ENCODE results near the gene NMNAT3.
"Not testable (repeated sequence)": the region's sequence is repeated elsewhere in the genome, so short reads cannot be mapped to it uniquely, and the experiment has no call there.

NMNAT3 gene

GRCh38 chr3:139597947-139598346, 79.8 kb downstream of the NMNAT3 start:
- Mint-ChIP-seq H3K4me3 (no peak overlapping the region), H3K27ac (no peak overlapping the region), H3K27me3 (no peaks in the 10 kb centered on the region), H3K36me3 (ENCODE audit: low read depth) (peaks cover 3% of the 10 kb centered on the region), H3K9me3 (no peaks in the 10 kb centered on the region), H3K4me1 (no peaks in the 10 kb centered on the region)
- DNase-seq = no peak
- ATAC-seq = no peak

- H3K9me3 Mint-ChIP-seq; DNase-seq; H3K36me3 Mint-ChIP-seq (ENCODE audit: low read depth); H3K27me3 Mint-ChIP-seq; H3K27ac Mint-ChIP-seq; ATAC-seq; H3K4me3 Mint-ChIP-seq; H3K4me1 Mint-ChIP-seq: not testable (repeated sequence)
Observed at GRCh38 chr3:139591186-139591585, 86.6 kb downstream of the NMNAT3 start.

GRCh38 chr3:139588450-139588849, 89.3 kb downstream of the NMNAT3 start:
- Mint-ChIP-seq H3K27me3 (no peaks in the 10 kb centered on the region), H3K27ac (no peak overlapping the region), H3K4me3 (no peak overlapping the region), H3K36me3 (ENCODE audit: low read depth) (peaks cover 6% of the 10 kb centered on the region), H3K9me3 (no peaks in the 10 kb centered on the region), H3K4me1 (no peaks in the 10 kb centered on the region)
- DNase-seq = no peak
- no peak for ATAC-seq

DNA sequence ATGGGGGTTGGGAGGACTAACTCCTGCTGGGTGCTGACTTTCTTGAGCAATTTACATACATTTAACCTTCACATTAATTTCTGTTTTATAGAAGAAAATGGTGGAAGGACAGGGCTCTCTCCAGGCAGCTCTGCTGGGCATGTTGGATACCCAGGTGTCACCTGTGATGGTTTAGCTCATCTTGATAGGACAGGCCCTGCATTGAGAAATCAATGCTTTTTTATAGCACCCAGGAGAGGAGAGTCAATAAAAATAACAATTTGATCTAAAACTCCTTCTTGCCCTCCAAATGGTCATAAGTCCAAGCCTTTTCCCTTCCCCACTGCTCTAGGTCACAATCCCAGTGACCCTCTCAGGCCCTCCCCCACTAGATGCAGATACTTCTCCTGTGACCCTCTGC, 90.0 kb downstream of the NMNAT3 start:
- Mint-ChIP-seq H3K36me3 (ENCODE audit: low read depth) (peaks cover 3% of the 10 kb centered on the region), H3K27me3 (no peaks in the 10 kb centered on the region), H3K9me3 (no peaks in the 10 kb centered on the region), H3K27ac (no peak overlapping the region), H3K4me1 (no peaks in the 10 kb centered on the region), H3K4me3 (no peak overlapping the region)
- no peak for DNase-seq
- ATAC-seq = no peak

- H3K36me3 Mint-ChIP-seq (ENCODE audit: low read depth) = peaks cover 3% of the 10 kb centered on the region
- H3K27me3 Mint-ChIP-seq = no peaks in the 10 kb centered on the region
- no peak for ATAC-seq
- DNase-seq = no peak
- H3K4me1 Mint-ChIP-seq = no peaks in the 10 kb centered on the region
- no peaks in the 10 kb centered on the region for H3K9me3 Mint-ChIP-seq
- H3K27ac Mint-ChIP-seq = no peak overlapping the region
- H3K4me3 Mint-ChIP-seq = no peak overlapping the region
Observed at GRCh38 chr3:139586420-139587017, 91.3 kb downstream of the NMNAT3 start.

GRCh38 chr3:139585820-139586219, 92.0 kb downstream of the NMNAT3 start:
- H3K27ac Mint-ChIP-seq = no peak overlapping the region

GRCh38 chr3:139583651-139584050, 94.1 kb downstream of the NMNAT3 start:
- not testable (repeated sequence) for H3K9me3 Mint-ChIP-seq; DNase-seq; H3K4me1 Mint-ChIP-seq; H3K4me3 Mint-ChIP-seq; H3K27me3 Mint-ChIP-seq; H3K27ac Mint-ChIP-seq; H3K36me3 Mint-ChIP-seq (ENCODE audit: low read depth); ATAC-seq

More at GRCh38 chr3:139585820-139586219, 92.0 kb downstream of the NMNAT3 start:
- H3K4me1 Mint-ChIP-seq = no peaks in the 10 kb centered on the region
- H3K4me3 Mint-ChIP-seq = no peak overlapping the region
- ATAC-seq (no peak), DNase-seq (no peak)
- no peaks in the 10 kb centered on the region for H3K27me3 Mint-ChIP-seq
- no peaks in the 10 kb centered on the region for H3K9me3 Mint-ChIP-seq
- H3K36me3 Mint-ChIP-seq (ENCODE audit: low read depth) = peaks cover 3% of the 10 kb centered on the region

DNA sequence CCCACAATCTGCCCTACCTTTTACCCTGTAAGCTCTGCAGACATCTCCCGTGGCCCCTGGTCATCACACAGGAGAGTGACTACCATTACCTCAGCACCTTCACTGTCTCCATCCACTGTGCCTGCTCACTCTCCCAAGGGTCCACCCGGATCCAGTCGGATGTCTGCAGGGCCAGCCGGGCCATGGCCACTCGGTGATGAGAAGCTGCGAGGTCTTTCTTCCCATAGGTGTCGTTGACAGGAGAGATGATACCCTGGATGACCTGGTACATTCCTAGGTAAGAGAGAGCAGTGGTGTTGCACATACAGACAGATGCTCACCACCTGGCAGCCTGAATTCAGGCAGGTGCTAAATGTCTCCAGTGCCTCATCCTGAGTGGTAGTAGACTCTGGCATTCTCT, 99.0 kb downstream of the NMNAT3 start:
- ATAC-seq = no peak
- Mint-ChIP-seq H3K27me3 (no peaks in the 10 kb centered on the region), H3K27ac (no peak overlapping the region), H3K4me3 (no peak overlapping the region), H3K9me3 (no peaks in the 10 kb centered on the region), H3K4me1 (no peaks in the 10 kb centered on the region), H3K36me3 (ENCODE audit: low read depth) (no peaks in the 10 kb centered on the region)
- no peak for DNase-seq

GRCh38 chr3:139577909-139578308, 99.9 kb downstream of the NMNAT3 start:
- no peak for DNase-seq
- no peaks in the 10 kb centered on the region for H3K36me3 Mint-ChIP-seq (ENCODE audit: low read depth)
- no peak overlapping the region for H3K4me3 Mint-ChIP-seq
- no peaks in the 10 kb centered on the region for H3K4me1 Mint-ChIP-seq
- no peaks in the 10 kb centered on the region for H3K27me3 Mint-ChIP-seq
- no peak overlapping the region for H3K27ac Mint-ChIP-seq
- ATAC-seq = no peak
- no peaks in the 10 kb centered on the region for H3K9me3 Mint-ChIP-seq

- H3K27ac Mint-ChIP-seq = no peak overlapping the region
- no peak for DNase-seq
- H3K27me3 Mint-ChIP-seq = no peaks in the 10 kb centered on the region
- no peaks in the 10 kb centered on the region for H3K36me3 Mint-ChIP-seq (ENCODE audit: low read depth)
- no peak overlapping the region for H3K4me3 Mint-ChIP-seq
- H3K4me1 Mint-ChIP-seq = no peaks in the 10 kb centered on the region
- H3K9me3 Mint-ChIP-seq = no peaks in the 10 kb centered on the region
- ATAC-seq = no peak
Observed at GRCh38 chr3:139577346-139577745, 100.4 kb downstream of the NMNAT3 start.

- Mint-ChIP-seq H3K4me3 (no peak overlapping the region), H3K9me3 (peaks cover 6% of the 10 kb centered on the region), H3K27ac (no peak overlapping the region), H3K36me3 (ENCODE audit: low read depth) (peaks cover 5% of the 10 kb centered on the region), H3K27me3 (no peaks in the 10 kb centered on the region), H3K4me1 (no peaks in the 10 kb centered on the region)
- no peak for DNase-seq
- no peak for ATAC-seq
Observed at GRCh38 chr3:139574026-139574947, 103.5 kb downstream of the NMNAT3 start.

DNA sequence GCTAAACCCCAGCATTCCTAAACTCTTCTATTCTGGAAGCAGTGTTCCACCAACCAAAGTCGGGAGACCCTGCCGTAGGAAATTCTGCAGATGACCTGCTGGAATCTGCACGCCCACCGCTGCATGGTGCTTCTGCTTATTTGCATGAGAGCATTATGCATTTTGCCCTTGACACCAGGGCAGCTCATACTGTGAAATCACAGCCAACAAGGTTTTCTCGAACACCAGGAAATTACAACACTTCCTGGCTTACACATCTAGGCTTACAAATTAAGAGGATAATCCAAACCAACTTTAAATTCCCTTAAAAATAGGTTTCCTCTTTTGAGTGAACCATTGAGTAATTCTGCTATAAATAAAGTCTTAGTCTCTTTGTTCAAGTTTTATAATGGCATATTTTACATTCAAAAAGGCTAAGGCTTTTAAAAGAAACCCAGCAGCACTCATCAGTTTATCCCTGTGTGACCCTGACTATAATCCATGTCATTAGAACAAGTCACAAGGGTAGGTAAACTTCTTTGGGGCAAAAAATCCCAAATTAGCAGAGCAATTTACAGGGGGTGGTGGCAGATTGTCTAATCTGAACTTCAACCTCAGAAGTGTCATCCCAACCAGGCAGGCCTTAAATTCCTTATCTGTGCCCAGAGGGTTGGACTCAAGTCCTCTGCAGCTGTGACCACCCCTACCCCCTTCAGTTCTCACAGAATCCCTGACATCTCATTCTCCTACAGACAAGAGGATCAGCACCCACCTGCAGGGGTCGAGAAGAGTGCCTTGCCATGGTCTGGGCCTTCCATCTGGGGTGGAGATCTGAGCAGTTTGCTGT, 104.7 kb downstream of the NMNAT3 start:
- ATAC-seq = no peak
- Mint-ChIP-seq H3K36me3 (ENCODE audit: low read depth) (peaks cover 5% of the 10 kb centered on the region), H3K9me3 (peaks cover 6% of the 10 kb centered on the region), H3K27ac (no peak overlapping the region), H3K4me3 (no peak overlapping the region), H3K27me3 (no peaks in the 10 kb centered on the region), H3K4me1 (no peaks in the 10 kb centered on the region)
- DNase-seq = no peak

- H3K27me3 Mint-ChIP-seq = no peaks in the 10 kb centered on the region
- ATAC-seq (no peak), DNase-seq (no peak)
- H3K4me1 Mint-ChIP-seq = no peaks in the 10 kb centered on the region
- H3K36me3 Mint-ChIP-seq (ENCODE audit: low read depth) = peaks cover 5% of the 10 kb centered on the region
- peaks cover 6% of the 10 kb centered on the region for H3K9me3 Mint-ChIP-seq
- no peak overlapping the region for H3K27ac Mint-ChIP-seq
- H3K4me3 Mint-ChIP-seq = no peak overlapping the region
Observed at GRCh38 chr3:139571711-139572110, 106.1 kb downstream of the NMNAT3 start.

- Mint-ChIP-seq H3K36me3 (ENCODE audit: low read depth) (no peaks in the 10 kb centered on the region), H3K4me1 (no peaks in the 10 kb centered on the region), H3K4me3 (no peak overlapping the region), H3K9me3 (no peaks in the 10 kb centered on the region), H3K27me3 (no peaks in the 10 kb centered on the region), H3K27ac (no peak overlapping the region)
- no peak for DNase-seq
- ATAC-seq = no peak
Observed at GRCh38 chr3:139564294-139564861, 113.4 kb downstream of the NMNAT3 start.
